Measurements from ENCODE around the gene MAP6D1.

Gene MAP6D1

DNA sequence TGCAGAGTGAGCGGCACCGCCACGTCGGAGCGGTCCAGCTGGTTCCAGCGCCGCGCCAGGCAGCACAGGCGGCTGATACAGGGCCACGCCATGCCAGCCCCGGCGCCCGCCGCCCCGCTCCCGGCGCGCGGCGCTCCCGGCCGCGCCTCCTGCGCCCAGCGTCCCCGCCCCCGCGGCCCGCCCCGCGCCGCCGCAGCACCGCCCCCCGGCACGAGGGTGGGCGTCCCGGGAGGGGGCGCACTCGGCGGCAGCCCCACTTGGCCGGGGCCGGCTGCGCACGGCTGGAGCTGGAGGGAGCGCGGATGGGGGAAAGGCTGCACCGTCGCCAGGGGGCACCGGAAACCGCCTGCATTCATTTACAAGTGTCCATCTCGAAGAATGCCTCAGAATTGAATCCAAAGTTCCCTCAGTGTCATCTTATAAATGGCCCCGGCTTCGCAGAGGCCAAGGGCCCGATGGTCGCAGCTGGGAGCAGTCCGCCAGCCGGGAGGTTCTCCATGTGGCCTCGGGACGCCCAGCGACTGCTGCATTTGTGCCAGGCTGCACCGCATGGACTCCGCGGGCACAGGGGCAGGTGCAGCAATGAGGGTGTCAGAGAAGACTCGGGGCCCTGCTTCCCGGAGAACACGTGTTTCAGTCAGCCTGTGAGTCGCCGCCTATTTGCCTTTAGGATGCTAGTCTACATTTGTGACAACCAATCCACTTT lies at the start of gene MAP6D1:
TSS of gene MAP6D1 (minus strand) at position 122 of the 706 bp plus-strand sequence. CDS start at position 92, 30 bp downstream.
- FAIRE-seq: no peak

GRCh38 chr3:183873914-183874313 lies 48.5 kb upstream of the MAP6D1 start:
- no peak for FAIRE-seq

- no peak for FAIRE-seq
These were observed 46.2 kb upstream of the MAP6D1 start for GRCh38 chr3:183871541-183871940.

GRCh38 chr3:183870563-183870962 lies 45.2 kb upstream of the MAP6D1 start:
- no peak for FAIRE-seq

DNA sequence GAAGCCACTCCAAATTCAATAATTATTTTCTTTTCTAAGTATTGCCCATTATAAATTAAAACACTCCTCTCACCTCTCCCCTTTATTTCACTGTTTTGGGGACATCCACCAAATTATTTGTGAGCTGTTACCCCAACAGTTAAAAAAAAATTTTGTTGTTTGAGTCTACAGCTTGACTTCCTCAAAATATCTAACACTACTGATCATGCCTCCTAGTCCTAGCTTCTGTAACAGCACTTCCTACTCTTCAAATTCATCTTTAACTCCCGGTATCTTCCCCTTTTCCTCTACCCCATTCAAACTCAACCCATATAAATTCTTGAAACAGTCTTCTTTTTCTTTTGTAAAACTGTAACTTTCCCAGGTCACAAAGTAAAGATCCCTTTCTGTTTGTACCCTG lies 43.4 kb upstream of the MAP6D1 start:
- no peak for FAIRE-seq

DNA sequence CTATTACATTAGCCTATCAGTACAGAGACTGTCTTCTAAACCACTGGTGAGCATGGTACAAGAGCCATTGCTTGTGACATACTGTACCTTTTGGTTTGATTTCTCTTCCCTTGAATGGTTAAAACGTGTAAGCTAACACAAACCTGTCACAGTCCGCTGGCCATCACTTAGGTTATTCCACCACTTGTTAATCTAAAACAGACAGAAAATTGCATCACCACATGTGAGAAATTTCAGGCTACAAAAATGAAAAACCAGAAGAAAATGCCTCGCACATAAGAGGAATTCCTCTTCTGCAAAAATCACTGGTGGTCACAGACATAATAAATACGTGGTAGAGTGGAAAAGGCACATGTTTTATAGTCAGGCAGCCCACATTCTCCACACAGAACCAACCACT lies 37.2 kb upstream of the MAP6D1 start:
- FAIRE-seq: no peak

DNA sequence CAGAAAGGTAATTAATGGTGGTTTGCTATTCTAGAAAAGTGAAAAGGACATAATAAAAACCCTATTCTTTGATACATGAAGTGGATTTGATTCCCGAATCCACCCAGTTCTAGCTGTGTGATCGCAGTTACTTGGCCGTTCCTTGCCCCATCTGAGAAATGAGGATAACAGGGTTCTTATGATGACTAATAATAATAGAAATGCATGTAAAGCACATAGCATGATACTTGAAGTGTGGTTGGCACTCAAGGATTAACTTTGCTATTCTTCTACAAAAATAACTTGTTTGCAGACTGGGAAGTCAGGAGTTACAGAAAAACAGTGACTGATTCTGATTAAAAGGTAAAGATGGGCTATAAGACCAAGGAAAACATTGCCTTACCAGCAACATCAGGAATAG lies 32.5 kb upstream of the MAP6D1 start:
- no peak for FAIRE-seq

DNA sequence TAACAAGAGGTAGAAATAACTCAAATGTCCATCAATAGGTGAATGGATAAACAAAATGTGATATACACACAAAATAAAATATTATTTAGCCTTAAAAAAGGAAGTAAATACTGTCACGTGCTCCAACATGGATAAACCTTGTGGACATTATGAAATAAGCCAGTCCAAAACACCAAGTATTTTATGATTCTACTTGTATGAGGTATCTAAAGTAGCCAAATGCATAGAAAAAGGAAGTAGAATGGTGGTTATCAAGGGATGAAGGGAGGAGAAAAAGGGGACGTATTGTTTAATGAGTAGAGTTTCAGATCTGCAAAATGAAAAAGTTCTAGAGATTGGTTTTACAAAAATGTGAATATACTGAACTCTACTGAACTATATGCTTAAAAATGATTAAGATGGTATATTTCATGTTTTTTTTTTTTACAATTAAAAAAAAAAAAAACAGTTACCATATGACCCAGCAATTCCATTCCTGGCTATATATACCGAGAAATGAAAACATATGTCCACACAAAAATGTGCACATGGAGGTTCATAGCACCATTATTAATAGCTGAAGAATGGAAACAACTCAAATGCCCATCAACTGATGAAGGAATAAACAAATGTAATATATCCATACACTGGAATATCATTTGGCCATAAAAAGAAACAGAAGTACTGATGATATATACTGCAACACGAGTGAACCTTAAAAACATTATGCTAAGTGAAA lies 29.1 kb upstream of the MAP6D1 start:
- no peak for FAIRE-seq

DNA sequence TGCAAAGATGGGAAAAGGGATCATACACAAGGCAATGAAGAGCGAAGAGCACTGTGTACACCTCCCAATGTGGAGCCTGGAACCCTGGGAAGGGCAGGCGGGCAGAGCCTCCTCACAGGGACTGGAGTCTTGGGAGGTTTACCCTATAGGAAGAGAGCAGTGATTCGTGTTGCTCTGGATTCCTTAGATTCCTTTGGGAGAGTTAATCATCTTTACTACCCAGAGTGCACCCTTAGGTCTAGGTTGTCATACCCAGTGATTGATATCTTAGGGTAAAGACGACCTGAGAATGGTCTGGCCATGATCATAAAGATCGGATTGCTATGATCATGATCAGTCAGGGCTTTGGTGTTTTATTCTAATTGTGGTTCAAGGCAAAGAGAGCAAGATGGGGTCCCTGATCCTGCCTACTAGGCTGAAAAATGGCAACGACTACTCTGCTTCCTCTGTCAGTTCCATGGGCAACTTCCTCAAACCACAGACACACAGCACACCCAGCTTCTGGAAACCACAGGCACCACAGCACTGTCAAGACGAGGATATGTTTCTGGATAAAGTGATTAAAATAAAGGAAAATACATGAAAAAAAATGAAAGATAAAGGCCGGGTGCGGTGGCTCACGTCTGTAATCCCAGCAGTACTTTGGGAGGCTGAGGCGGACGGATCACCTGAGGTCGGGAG lies 20.4 kb upstream of the MAP6D1 start:
- FAIRE-seq: no peak

DNA sequence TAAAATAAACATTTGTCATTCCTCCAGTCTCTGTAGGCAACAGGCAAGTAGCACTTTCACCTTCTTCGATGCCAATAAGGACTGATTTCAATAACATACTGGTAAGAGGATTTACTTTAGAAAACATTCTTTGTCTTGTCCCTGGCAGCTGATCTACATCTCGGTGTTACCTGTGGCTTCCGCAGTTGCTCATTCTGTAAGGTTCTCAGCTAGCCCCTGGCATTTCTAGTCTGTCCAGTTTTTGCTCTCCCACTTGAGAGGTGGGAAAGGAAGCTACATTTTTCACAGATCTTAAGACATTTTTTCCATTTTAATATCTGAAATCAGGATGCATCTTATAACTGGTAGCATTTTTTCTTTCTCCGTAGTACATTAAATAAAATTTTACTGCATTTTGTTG lies 19.7 kb upstream of the MAP6D1 start:
- FAIRE-seq: no peak

GRCh38 chr3:183844606-183845005 lies 19.2 kb upstream of the MAP6D1 start:
- no peak for FAIRE-seq

- no peak for FAIRE-seq
These were observed 14.4 kb upstream of the MAP6D1 start for GRCh38 chr3:183839751-183840150.

DNA sequence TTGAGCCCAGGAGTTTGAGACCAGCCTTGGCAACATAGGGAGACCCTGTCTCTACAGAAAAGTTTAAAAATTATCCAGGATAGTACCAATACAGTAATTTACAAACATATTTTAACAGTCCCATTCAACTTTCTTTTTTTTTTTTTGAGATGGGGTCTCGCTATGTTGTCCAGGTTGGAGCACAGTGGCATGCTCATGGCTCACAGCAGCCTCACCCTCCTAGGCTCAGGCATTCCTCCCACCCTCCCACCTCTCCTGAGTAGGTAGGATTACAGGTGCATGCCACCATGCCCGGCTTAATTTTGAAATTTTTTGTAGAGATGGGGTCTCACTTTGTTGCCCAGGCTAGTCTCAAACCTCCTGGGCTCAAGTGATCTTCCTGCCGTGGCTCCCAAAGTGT lies 12.5 kb upstream of the MAP6D1 start:
- no peak for FAIRE-seq

DNA sequence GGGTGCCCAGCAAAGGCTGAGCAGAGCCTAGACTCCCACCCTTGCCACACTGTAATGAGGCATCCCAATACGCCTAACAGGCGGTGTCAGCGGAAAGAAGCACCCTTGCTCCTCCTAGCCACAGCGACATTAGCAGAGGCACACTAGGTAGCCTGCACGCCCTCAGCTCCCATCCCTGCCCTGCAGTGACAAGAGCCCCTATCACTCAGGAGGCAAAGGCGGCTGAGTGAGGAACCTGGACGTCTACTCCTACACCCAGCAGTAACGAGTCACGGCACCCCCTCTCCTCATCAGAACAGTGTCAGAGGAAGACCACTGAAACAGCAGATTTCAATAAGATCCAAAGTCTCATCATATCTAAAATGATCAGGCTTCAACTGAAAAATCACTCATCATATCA lies 12.0 kb upstream of the MAP6D1 start:
- FAIRE-seq: no peak

DNA sequence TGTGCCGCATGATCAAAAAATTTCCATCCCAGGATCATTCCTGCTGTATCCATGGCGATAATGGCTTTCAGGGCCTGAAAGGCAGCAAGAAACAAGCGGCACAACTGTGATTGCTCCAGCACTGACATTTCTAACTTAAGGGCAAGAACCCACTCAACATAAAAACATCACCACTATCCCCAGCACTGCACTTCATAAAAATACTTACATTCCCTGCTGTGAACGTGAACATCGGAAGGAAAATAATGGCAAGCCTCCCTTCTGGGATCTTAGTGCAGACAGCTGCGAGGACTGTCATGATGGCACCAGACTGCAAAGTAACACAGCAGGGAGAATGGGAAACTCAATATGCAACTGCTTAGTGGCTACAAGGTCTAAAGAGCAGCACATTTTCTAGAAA lies 8.1 kb upstream of the MAP6D1 start:
- no peak for FAIRE-seq

- no peak for FAIRE-seq
These were observed 4.8 kb upstream of the MAP6D1 start for GRCh38 chr3:183830187-183830586.

DNA sequence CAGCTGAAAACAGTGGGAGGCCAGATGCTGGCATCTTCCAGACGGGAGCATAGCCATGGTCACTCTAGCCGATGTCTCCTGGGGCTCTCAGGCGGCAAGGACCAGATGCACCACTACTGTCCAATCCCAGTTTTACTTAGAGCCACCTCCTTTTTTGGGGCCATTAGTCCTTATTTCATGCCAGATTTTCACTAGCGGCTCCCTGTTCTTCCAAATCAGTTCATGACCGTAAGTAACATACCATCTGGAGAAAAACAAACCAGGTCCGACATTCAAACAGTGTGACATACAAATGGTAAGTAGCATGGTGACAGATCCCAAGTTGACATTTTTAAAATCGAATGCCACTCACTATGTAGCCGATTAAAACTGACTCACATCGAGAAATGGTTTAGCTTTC lies 4.1 kb upstream of the MAP6D1 start:
- no peak for FAIRE-seq

DNA sequence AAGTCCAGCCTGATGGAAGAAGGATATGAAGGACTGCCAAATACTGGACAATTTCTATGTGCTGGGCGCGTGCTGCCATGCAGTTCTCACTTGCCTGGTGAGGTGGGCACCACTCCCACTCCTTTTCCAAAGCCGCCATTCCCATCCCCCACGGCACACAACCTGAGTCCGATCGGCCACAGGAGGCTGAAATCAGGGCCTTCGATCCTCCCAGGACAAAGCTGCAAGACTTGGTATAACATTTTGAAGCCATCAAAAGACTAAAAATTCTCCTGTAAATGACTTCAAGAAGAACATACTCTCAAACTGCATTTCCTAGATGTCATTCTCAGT lies 3.1 kb upstream of the MAP6D1 start:
- no peak for FAIRE-seq

DNA sequence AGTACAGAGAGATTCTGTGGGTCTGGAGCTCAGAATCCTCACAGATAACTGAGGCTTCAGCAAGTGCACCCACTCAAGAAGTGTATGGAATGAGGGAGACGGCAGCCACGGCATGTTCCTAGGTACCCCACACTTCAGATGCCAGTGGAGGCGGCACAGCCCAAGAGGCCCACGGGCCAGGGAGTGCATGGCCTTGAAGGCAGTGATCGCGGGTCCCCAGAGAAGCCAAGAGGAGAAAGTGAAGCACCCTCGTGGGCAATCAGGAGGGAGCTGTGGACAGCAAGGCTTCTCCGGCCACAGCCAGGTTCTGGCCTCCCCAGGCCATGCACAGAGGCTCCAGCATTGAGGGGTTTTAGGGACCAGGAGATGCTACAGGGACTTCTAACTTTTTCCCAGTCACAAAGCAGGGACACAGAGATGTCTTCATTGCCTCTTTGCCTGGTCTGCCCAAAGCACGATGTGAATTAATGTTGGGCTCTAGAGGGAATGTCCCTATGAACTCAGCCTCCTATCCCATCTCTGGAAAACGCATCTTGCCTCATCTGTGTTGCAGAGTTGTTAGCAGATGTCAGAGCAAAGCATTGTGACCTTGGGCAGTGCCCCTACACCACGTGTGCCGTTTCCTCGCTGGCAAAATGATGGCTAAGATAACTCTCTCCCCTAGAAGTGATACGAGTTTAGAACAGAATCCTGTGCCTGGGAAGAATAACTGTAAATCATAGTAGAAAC lies 2.6 kb upstream of the MAP6D1 start:
- no peak for FAIRE-seq

GRCh38 chr3:183826448-183827250 lies 1.3 kb upstream of the MAP6D1 start:
- FAIRE-seq: no peak

GRCh38 chr3:183824761-183825455 lies 469 bp downstream of the MAP6D1 start:
- no peak for FAIRE-seq

DNA sequence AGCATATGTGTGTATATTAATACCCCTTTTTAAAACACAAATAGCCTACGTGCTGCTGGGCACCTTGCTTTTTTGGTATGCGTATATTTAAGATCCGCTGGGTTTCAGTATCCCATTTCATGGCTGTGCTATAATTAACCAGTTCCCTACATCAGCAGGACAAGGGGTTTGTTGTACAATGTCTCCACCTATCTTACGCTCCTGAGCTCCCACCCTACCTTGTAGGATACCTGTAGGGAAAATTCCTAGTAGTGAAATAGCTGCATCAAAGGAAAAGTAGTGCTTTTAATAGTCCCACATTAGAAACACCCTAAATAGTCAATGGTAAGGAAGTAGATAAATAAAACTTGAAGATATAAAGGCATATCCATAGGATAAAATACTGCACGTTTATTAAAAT lies 1.4 kb downstream of the MAP6D1 start:
- FAIRE-seq: no peak
